Left cardiac atrium (tissue), 4 donors: ENCODE data around the gene SCAMP3. TPM values are rescaled to one million over a fixed set of nuclear protein-coding genes. Genes with fewer than 3 reads are reported as not detected.
A peak's percentile ranks its signal among the peaks of the same experiment; 100 is the strongest.
"Not testable (repeated sequence)": the region's sequence is repeated elsewhere in the genome, so short reads cannot be mapped to it uniquely, and the experiment has no call there.

Experiments
- ATAC-seq, 2 donors: fragments of 200-7000 bp; cut with Tn5 transposase; one replicate each; pipeline ENCODE4 v1.9.1; 2020; ENCODE audit warnings: mild to moderate bottlenecking in 2 of 2, moderate library complexity in 2 of 2
- DNase-seq: peaks from one replicate; pipeline ENCODE4 v3.0.0-alpha.2; 2020
- intact Hi-C, 2 donors: fragments of 100-400 bp; cut with DNase I; formaldehyde crosslinking; loops; one replicate each; pipeline versions ENCODE4 v1.14.1 to v1.15.1; 2022 to 2023
- total RNA-seq, 2 donors: library from RNA; stranded (reverse); fragmentation: NEBNext Ultra II Directional; extraction: Animal tissue kit (Norgen Biotek cat#: 25700); gene quantifications; one replicate each; pipeline ENCODE4 v1.2.1, GENCODE V29; 2021
- donor health status: DM: no; HTN: yes; CAD: no.
- donor health status: DM: no; HTN: yes; CAD: no; lungs with severe emphysema.
- donor health status: DM: yes; HTN: yes; CAD: no.
- donor health status: Dilated cardiomyopathy.

The SCAMP3 gene
- total RNA-seq, 2 donors from 2014 or later, result 53.6 to 66.4 TPM

DNA sequence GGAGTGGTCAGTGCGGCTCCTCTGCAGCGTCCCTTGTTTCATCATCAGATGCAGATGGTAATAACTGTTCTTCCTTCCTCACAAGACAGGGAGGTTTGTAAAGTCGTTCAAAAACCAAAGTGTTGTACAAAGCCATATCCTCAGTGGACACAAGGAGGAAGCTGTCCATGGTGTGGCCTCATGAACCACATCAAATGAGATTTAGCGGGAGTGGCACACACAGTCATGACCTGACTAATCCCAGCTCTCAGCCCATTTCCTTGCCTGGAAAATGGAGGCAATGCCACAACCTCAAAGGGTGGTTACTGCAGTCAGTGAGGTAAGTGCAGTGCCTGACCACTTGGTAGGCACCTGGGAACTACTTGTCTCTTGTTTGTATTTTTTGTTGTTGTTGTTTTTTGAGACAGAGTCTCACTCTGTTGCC is 20.3 kb downstream of the SCAMP3 start:
- intact Hi-C loops, result no loop called here

GRCh38 chr1:155241069-155241679 is 21.0 kb downstream of the SCAMP3 start:
- peak; percentile 60 for DNase-seq
- peak; percentile 16 to 41 for ATAC-seq
- intact Hi-C loops, result no loop called here

More for the DNA sequence above, 20.3 kb downstream of the SCAMP3 start:
- DNase-seq (no peak), ATAC-seq (no peak)

GRCh38 chr1:155236451-155236850 is 25.7 kb downstream of the SCAMP3 start:
- no peak for ATAC-seq
- no peak for DNase-seq
- intact Hi-C loops, result no loop called here

- intact Hi-C loops, DNase-seq, ATAC-seq: not testable (repeated sequence)
Observed at GRCh38 chr1:155235375-155235774, 26.8 kb downstream of the SCAMP3 start.

DNA sequence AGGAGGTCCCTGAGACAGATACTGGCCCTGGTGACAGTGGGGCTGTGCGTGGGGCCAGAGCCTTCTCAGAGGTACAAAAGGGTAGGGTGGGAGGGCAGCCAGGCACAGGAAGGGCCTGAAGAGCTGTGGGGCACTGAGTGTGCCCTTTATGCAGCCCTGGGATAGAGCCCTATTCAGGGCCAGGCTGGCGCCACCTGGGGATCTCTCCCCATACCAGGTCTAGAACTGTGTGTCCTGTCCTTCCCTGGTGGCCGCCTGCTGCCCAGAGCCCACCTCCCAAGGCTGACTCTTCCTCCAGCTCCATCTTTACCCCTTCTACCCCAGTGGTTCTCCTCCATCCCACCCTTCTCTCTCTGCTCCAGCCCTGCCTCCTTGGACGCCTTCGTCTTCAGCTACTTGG is 28.7 kb downstream of the SCAMP3 start:
- ATAC-seq, intact Hi-C loops, DNase-seq: not testable (repeated sequence)

GRCh38 chr1:155232001-155232978 is 29.9 kb downstream of the SCAMP3 start:
- intact Hi-C loops, result not testable (repeated sequence)
- ATAC-seq (peak in 1 of 2 donors; percentile 18), DNase-seq (peak; percentile 70)

DNA sequence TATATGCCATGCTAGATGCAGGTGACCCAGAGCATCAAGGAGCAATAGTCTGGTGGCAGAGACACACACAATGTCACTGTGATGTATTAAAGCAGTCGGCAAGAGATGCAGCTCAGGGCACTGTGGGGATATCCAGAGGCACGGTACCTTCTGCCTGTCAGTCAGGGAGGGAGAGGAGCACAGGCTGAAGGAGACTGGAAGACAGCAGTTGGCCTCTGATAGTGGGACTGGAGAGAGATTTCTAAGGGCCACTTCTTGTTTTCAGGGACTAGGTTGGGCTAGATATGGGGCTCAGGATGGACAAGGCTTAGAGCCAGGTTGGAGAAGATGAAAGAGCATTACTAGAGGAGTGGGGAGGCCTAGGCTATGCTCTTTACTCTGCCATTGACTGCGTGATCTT is 30.9 kb downstream of the SCAMP3 start:
- ATAC-seq, intact Hi-C loops, DNase-seq: not testable (repeated sequence)

DNA sequence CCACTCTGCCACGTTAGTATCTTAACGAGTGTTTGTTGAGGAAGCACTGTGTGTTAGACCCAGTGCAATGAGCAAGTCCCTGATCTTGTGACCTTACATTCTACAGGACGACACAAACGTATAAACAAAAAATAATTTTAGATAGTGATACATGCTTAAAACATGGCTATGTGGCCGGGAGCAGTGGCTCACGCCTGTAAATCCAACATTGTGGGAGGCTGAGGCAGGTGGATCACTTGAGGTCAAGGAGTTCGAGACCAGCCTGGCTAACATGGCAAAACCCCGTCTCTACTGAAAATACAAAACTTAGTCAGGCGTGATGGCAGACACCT is 34.1 kb downstream of the SCAMP3 start:
- no peak for ATAC-seq
- intact Hi-C loops, result no loop called here

DNA sequence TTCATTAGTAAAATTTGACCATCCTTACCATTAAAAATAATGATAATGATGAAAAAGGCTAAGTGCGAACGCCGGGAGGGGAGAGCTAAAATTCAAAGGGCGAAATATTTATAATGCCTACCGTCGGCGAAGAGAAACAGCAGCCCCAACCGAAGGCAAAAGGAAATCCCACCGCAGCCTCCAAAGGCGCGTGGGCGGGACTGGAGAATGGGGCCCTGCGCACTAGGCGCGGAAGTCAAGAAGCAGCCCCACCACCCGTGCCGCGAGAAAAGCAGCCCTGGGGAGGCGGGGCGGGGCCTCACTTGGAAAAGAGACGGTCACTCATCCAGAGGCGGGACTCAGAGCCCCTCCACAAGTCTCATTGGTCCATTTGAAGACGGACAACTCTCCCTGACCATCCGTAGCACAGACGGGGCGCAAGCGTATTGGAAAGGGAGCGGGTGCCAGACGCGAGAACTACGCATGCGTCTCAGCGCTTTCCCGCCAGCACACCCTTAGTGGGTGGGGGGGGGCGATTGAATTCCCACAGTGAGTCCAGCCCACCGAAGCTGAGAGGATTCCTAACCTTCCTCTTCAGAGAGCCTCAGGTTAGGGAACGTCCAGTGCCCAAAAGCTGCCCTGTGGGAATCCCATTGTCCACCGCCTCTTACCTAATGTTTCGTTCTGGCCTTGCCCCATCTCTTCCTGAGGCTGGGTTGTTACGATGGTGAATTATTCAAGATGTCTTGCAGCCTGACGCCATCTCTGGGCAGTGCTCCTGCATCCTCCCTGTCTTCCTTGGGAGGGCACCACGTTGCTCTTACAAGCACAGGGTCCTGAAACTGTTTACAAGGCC is 34.7 kb downstream of the SCAMP3 start:
- ATAC-seq (peak; percentile 98 to 99), DNase-seq (peak; percentile 99)
- intact Hi-C loops, result no loop called here

More for the DNA sequence above, 34.1 kb downstream of the SCAMP3 start:
- DNase-seq, result no peak

- intact Hi-C loops, result no loop called here
- peak; percentile 58 for DNase-seq
Observed at GRCh38 chr1:155226910-155227260, 35.3 kb downstream of the SCAMP3 start.

DNA sequence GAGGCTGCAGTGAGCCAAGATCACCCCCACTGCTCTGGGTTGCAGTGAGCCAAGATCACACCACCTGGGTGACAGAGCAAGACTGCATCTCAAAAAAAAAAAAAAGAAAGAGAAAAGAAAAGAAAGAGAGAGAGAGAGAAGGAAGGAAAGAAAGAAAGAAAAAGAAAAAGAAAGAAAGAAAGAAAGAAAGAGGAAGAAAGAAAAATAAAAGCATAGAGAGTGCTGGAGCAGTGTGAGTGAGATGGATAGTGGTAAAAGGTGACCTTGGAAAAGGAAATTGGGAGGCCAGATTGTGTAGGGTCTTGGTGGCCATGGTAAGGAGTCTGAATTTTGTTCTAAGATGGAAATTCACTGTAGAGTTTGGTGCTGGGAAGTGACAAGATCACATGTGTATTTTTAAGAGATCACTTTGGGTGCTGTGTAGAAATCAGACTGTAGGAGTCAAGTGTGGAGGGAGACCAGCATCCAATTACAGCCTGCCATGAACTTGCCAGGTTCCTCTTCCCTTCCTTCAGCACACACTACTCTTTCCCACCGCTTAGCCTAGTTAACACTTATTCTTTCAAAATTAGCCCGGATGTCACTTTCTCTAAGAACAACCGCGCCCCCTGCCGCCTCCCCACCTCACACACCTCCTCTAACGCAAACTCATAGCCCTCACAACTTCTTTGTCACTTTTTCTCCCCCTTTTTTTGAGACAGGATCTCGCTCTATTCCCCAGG is 35.8 kb downstream of the SCAMP3 start:
- intact Hi-C loops, result no loop called here
- ATAC-seq (peak; percentile 53 to 69), DNase-seq (peak; percentile 82)

More at GRCh38 chr1:155226910-155227260, 35.3 kb downstream of the SCAMP3 start:
- ATAC-seq, result peak; percentile 44 to 53

GRCh38 chr1:155225404-155225759 is 36.8 kb downstream of the SCAMP3 start:
- DNase-seq, intact Hi-C loops, ATAC-seq: not testable (repeated sequence)

- DNase-seq (no peak), ATAC-seq (no peak)
- intact Hi-C loops, result no loop called here
Observed at GRCh38 chr1:155223047-155223446, 39.1 kb downstream of the SCAMP3 start.

- DNase-seq, ATAC-seq, intact Hi-C loops: not testable (repeated sequence)
Observed at GRCh38 chr1:155220211-155220965, 41.8 kb downstream of the SCAMP3 start.

DNA sequence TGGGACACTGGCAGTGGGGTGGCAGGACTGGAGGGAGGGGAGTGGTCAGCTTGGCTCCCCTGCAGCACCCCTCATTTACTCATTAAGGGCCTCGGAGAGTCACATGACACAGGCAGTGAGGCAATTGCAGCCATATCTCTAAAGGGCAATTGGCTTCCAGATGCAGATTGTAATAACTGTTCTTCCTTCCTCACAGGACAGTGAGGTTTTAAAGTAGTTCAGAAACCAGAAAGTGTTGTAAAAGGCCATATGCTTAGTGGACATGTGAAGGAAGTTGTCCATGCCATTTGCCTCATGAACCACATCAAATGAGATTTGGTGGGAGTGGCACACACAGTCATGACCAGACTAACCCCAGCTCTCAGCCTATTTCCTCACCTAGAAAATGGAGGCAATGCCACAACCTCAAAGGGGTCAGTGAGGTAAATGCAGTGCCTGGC is 42.5 kb downstream of the SCAMP3 start:
- intact Hi-C loops, result no loop called here
- peak; percentile 45 to 58 for ATAC-seq
- DNase-seq, result no peak

DNA sequence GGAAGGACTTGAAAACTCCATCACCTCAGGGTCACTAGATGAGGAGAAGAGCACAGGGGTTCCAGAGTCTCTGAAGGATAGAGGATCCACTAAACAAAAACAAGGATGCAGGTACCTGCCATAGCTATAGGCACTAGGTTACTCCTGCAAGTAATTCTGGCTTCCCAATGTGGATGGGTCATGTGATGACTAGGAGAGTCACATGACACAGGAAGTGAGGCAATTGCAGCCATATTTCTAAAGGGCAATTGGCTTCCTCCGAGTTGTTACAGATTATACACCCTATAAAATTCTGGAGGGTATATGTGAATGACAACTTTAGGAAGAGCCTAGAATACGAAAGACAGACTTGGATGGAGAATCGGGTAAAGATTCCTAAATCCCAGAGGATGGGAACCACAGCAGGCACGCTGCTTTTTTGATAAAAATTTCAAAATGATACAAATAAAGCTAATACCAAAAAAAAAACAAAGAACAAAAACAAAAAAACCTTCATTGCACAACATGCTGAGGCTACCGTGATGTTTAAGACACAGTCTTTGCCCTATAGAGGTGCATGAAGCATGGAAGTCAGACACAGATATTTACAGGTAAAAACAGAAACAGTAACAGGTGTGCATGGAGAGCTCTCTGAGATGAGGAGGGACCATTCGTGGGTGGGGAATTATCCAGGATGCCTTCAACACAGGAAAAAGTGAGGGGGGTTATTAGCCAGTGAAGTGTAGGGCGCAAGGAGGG is 43.1 kb downstream of the SCAMP3 start:
- ATAC-seq, result peak; percentile 75 to 78
- intact Hi-C loops, result no loop called here
- DNase-seq, result no peak

- ATAC-seq, intact Hi-C loops, DNase-seq: not testable (repeated sequence)
Observed at GRCh38 chr1:155214702-155215101, 47.5 kb downstream of the SCAMP3 start.
